ENCODE results near the gene CCN5.

Gene CCN5

GRCh38 chr20:44743916-44744655, 28.9 kb downstream of the CCN5 start:
- Histone ChIP-seq H3K27me3 (ENCODE audit: insufficient read depth, low read length) (peaks cover 22% of the 10 kb centered on the region), H3K27ac (ENCODE audit: low read depth, low read length) (no peak overlapping the region), H3K36me3 (ENCODE audit: control insufficient read depth in 1 of 2, insufficient read depth in 2 of 2, low read length in 2 of 2) (no peaks in the 10 kb centered on the region), H2BK5ac (ENCODE audit: low read depth, low read length, poor library complexity) (no peak overlapping the region), H3K18ac (ENCODE audit: low read length) (no peak overlapping the region), H3K14ac (ENCODE audit: low read length) (no peak overlapping the region), H3K4me2 (ENCODE audit: low read length) (peak overlapping the region; percentile 14), H2BK12ac (ENCODE audit: low read length) (no peak overlapping the region), H4K12ac (ENCODE audit: low read depth, low read length) (no peak overlapping the region), H2AK5ac (ENCODE audit: low read length) (no peak overlapping the region), H3K9me3 (ENCODE audit: insufficient read depth, low read depth, low read length) (no peaks in the 10 kb centered on the region), H4K91ac (ENCODE audit: low read depth, low read length) (no peak overlapping the region), H3K79me2 (ENCODE audit: control insufficient read depth, insufficient read depth, low read length, poor library complexity) (no peaks in the 10 kb centered on the region), H3K79me1 (ENCODE audit: low read length) (no peaks in the 10 kb centered on the region), H2AFZ (ENCODE audit: insufficient read depth, low read length, poor library complexity) (no peak overlapping the region), H3K4me3 (ENCODE audit: low read depth, low read length) (no peak overlapping the region), H3K4ac (ENCODE audit: low read depth, low read length) (no peak overlapping the region), H4K8ac (ENCODE audit: low read depth, low read length) (no peak overlapping the region), H3K4me1 (ENCODE audit: control insufficient read depth in 1 of 2, insufficient read depth in 2 of 2, low read length in 2 of 2) (peaks cover 2 to 3% of the 10 kb centered on the region in 2 experiments), H3K23ac (ENCODE audit: low read length) (no peak overlapping the region), H3K9ac (ENCODE audit: low read length) (no peak overlapping the region), H2BK120ac (ENCODE audit: insufficient read depth, low read length, poor library complexity) (no peak overlapping the region)
- DNase-seq = no peak
- no CpG with 5 or more reads among the region's 12 CpGs for WGBS (ENCODE audit: extremely low coverage, insufficient coverage, insufficient read length)

GRCh38 chr20:44745122-44745597, 30.0 kb downstream of the CCN5 start:
- 94% methylated on average over 3 of the region's 5 CpGs for WGBS (ENCODE audit: extremely low coverage, insufficient coverage, insufficient read length)
- H3K4me2 ChIP-seq (ENCODE audit: low read length) = peak overlapping the region; percentile 69
- no peak overlapping the region for H2AK5ac ChIP-seq (ENCODE audit: low read length)
- H3K36me3 ChIP-seq (ENCODE audit: control insufficient read depth in 1 of 2, insufficient read depth in 2 of 2, low read length in 2 of 2) = no peaks in the 10 kb centered on the region
- no peak overlapping the region for H3K9ac ChIP-seq (ENCODE audit: low read length)
- no peaks in the 10 kb centered on the region for H3K79me2 ChIP-seq (ENCODE audit: control insufficient read depth, insufficient read depth, low read length, poor library complexity)
- no peak overlapping the region for H2BK12ac ChIP-seq (ENCODE audit: low read length)
- peaks cover 2 to 3% of the 10 kb centered on the region in 2 experiments for H3K4me1 ChIP-seq (ENCODE audit: control insufficient read depth in 1 of 2, insufficient read depth in 2 of 2, low read length in 2 of 2)
- no peak overlapping the region for H2BK120ac ChIP-seq (ENCODE audit: insufficient read depth, low read length, poor library complexity)
- H4K12ac ChIP-seq (ENCODE audit: low read depth, low read length) = no peak overlapping the region
- peaks cover 22% of the 10 kb centered on the region for H3K27me3 ChIP-seq (ENCODE audit: insufficient read depth, low read length)
- no peaks in the 10 kb centered on the region for H3K9me3 ChIP-seq (ENCODE audit: insufficient read depth, low read depth, low read length)
- no peak overlapping the region for H3K23ac ChIP-seq (ENCODE audit: low read length)
- no peak overlapping the region for H3K14ac ChIP-seq (ENCODE audit: low read length)
- no peak overlapping the region for H4K91ac ChIP-seq (ENCODE audit: low read depth, low read length)
- DNase-seq = no peak
- H3K27ac ChIP-seq (ENCODE audit: low read depth, low read length) = no peak overlapping the region
- H4K8ac ChIP-seq (ENCODE audit: low read depth, low read length) = no peak overlapping the region
- no peaks in the 10 kb centered on the region for H3K79me1 ChIP-seq (ENCODE audit: low read length)
- no peak overlapping the region for H3K18ac ChIP-seq (ENCODE audit: low read length)
- no peak overlapping the region for H3K4me3 ChIP-seq (ENCODE audit: low read depth, low read length)
- H2AFZ ChIP-seq (ENCODE audit: insufficient read depth, low read length, poor library complexity) = no peak overlapping the region
- no peak overlapping the region for H2BK5ac ChIP-seq (ENCODE audit: low read depth, low read length, poor library complexity)
- no peak overlapping the region for H3K4ac ChIP-seq (ENCODE audit: low read depth, low read length)

- Histone ChIP-seq H4K8ac (ENCODE audit: low read depth, low read length) (no peak within 1 kb of the TSS), H3K4me3 (ENCODE audit: low read depth, low read length) (peak within 1 kb of the TSS; percentile 42), H2BK120ac (ENCODE audit: insufficient read depth, low read length, poor library complexity) (no peak within 1 kb of the TSS), H3K14ac (ENCODE audit: low read length) (no peak within 1 kb of the TSS), H3K27ac (ENCODE audit: low read depth, low read length) (no peak within 1 kb of the TSS), H3K27me3 (ENCODE audit: insufficient read depth, low read length) (peaks cover 22% of the 10 kb centered on the region), H4K12ac (ENCODE audit: low read depth, low read length) (no peak within 1 kb of the TSS), H2BK5ac (ENCODE audit: low read depth, low read length, poor library complexity) (no peak within 1 kb of the TSS), H3K79me2 (ENCODE audit: control insufficient read depth, insufficient read depth, low read length, poor library complexity) (no peaks in the 10 kb centered on the region), H2AK5ac (ENCODE audit: low read length) (no peak within 1 kb of the TSS), H3K79me1 (ENCODE audit: low read length) (no peaks in the 10 kb centered on the region), H3K4me2 (ENCODE audit: low read length) (peak within 1 kb of the TSS; percentile 69), H4K91ac (ENCODE audit: low read depth, low read length) (no peak within 1 kb of the TSS), H3K18ac (ENCODE audit: low read length) (no peak within 1 kb of the TSS), H2BK12ac (ENCODE audit: low read length) (no peak within 1 kb of the TSS), H2AFZ (ENCODE audit: insufficient read depth, low read length, poor library complexity) (peak within 1 kb of the TSS; percentile 50), H3K23ac (ENCODE audit: low read length) (no peak within 1 kb of the TSS), H3K36me3 (ENCODE audit: control insufficient read depth in 1 of 2, insufficient read depth in 2 of 2, low read length in 2 of 2) (no peaks in the 10 kb centered on the region), H3K9ac (ENCODE audit: low read length) (no peak within 1 kb of the TSS), H3K4ac (ENCODE audit: low read depth, low read length) (no peak within 1 kb of the TSS), H3K4me1 (ENCODE audit: control insufficient read depth in 1 of 2, insufficient read depth in 2 of 2, low read length in 2 of 2) (peaks cover 2 to 3% of the 10 kb centered on the region in 2 experiments), H3K9me3 (ENCODE audit: insufficient read depth, low read depth, low read length) (no peaks in the 10 kb centered on the region)
- WGBS (ENCODE audit: extremely low coverage, insufficient coverage, insufficient read length) = no CpG with 5 or more reads among the region's 81 CpGs
- DNase-seq = no peak
Observed at GRCh38 chr20:44745598-44746366, 30.6 kb downstream of the CCN5 start, which contains the start of gene KCNK15. KCNK15 (plus strand) TSS chr20:44745865; CDS start chr20:44745911, 46 bp downstream.

GRCh38 chr20:44746367-44747165, 31.4 kb downstream of the CCN5 start:
- Histone ChIP-seq H3K4me3 (ENCODE audit: low read depth, low read length) (no peak overlapping the region), H4K12ac (ENCODE audit: low read depth, low read length) (no peak overlapping the region), H2BK5ac (ENCODE audit: low read depth, low read length, poor library complexity) (no peak overlapping the region), H3K4me2 (ENCODE audit: low read length) (peak overlapping the region; percentile 69), H3K27ac (ENCODE audit: low read depth, low read length) (no peak overlapping the region), H3K14ac (ENCODE audit: low read length) (no peak overlapping the region), H3K79me2 (ENCODE audit: control insufficient read depth, insufficient read depth, low read length, poor library complexity) (no peaks in the 10 kb centered on the region), H3K4ac (ENCODE audit: low read depth, low read length) (no peak overlapping the region), H3K9ac (ENCODE audit: low read length) (no peak overlapping the region), H3K79me1 (ENCODE audit: low read length) (no peaks in the 10 kb centered on the region), H3K23ac (ENCODE audit: low read length) (no peak overlapping the region), H2AFZ (ENCODE audit: insufficient read depth, low read length, poor library complexity) (no peak overlapping the region), H2AK5ac (ENCODE audit: low read length) (no peak overlapping the region), H3K27me3 (ENCODE audit: insufficient read depth, low read length) (peaks cover 22% of the 10 kb centered on the region), H4K91ac (ENCODE audit: low read depth, low read length) (no peak overlapping the region), H3K4me1 (ENCODE audit: control insufficient read depth in 1 of 2, insufficient read depth in 2 of 2, low read length in 2 of 2) (peaks cover 2 to 3% of the 10 kb centered on the region in 2 experiments), H4K8ac (ENCODE audit: low read depth, low read length) (no peak overlapping the region), H2BK12ac (ENCODE audit: low read length) (no peak overlapping the region), H3K18ac (ENCODE audit: low read length) (no peak overlapping the region), H3K36me3 (ENCODE audit: control insufficient read depth in 1 of 2, insufficient read depth in 2 of 2, low read length in 2 of 2) (no peaks in the 10 kb centered on the region), H2BK120ac (ENCODE audit: insufficient read depth, low read length, poor library complexity) (no peak overlapping the region), H3K9me3 (ENCODE audit: insufficient read depth, low read depth, low read length) (no peaks in the 10 kb centered on the region)
- peak in 1 of 2 donors; percentile 30 for DNase-seq
- WGBS (ENCODE audit: extremely low coverage, insufficient coverage, insufficient read length) = no CpG with 5 or more reads among the region's 12 CpGs

Data from trophoblast cell (in vitro differentiated cells and primary cell).